Measurements from ENCODE around the gene CRYBB1. TPM values are rescaled to one million over a fixed set of nuclear protein-coding genes. Genes with fewer than 3 reads are reported as not detected.

Gene CRYBB1
- total and polyA plus RNA-seq, 2 donors (not counting 3 experiments of a cell fraction or from before 2014, with no cell fraction given), result not detected

DNA sequence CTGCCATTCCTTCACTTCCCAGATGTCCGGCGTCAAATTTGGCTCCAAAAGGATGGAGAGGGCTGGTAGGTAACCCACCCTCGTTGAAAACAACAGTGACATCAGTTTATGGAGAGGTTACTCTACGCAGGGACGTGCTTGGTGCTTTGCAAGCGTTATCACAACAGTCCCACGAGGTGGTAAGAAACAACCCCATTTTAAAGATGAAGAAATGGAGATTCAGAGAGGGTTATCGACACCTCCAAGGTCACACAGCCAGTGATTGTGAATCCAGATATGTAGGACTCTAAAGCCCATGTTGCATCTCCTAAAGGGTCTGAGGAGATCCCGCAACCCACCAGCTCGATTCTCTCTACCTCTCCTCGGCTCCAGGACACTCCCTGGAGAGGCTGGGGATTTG lies 40.3 kb upstream of the CRYBB1 start:
- Histone ChIP-seq H3K27me3 (ENCODE audit: control insufficient read depth in 2 of 2, insufficient read depth in 2 of 2, low read length in 2 of 2) (peaks cover 24 to 52% of the 10 kb centered on the region in 2 experiments), H3K9me1 (replicated peaks; ENCODE audit: control insufficient read depth, extremely low read depth, insufficient read depth, low read length) (no peaks in the 10 kb centered on the region), H3K4me1 (ENCODE audit: control insufficient read depth, extremely low read depth, insufficient read depth, low read length) (peaks cover 13% of the 10 kb centered on the region), H3K4me3 (replicated peaks in 1 of 3; ENCODE audit: insufficient read depth in 1 of 3, low read depth in 1 of 3, low read length in 3 of 3) (no peak overlapping the region), H4K20me1 (replicated peaks; ENCODE audit: control insufficient read depth, extremely low read depth, insufficient read depth, low read length) (no peaks in the 10 kb centered on the region), H3K9me3 (replicated peaks; ENCODE audit: control insufficient read depth, insufficient read depth, low read length) (no peaks in the 10 kb centered on the region), H3K9ac (replicated peaks; ENCODE audit: extremely low read depth, insufficient read depth, low read length) (no peak overlapping the region), H3K27ac (ENCODE audit: insufficient read depth, low read depth, low read length) (no peak overlapping the region), H3K79me2 (ENCODE audit: control insufficient read depth, insufficient read depth, low read length) (no peaks in the 10 kb centered on the region), H3K36me3 (ENCODE audit: control insufficient read depth in 2 of 2, extremely low read depth in 1 of 2, insufficient read depth in 2 of 2, low read length in 2 of 2) (no peaks in the 10 kb centered on the region), H3K4me2 (ENCODE audit: insufficient read depth, low read length) (peak overlapping the region; percentile 87), H2AFZ (ENCODE audit: low read depth, low read length) (peak overlapping the region; percentile 65)
- dilution Hi-C loops (cut with MboI; ENCODE audit: extremely low pct_ligation_motif_present, low sequenced_read_pairs) (no loop called here), intact Hi-C loops (cut with micrococcal nuclease) (no loop called here)
- FAIRE-seq, result no peak
- ChIA-PET CTCF (no interaction called here), POLR2A (no interaction called here)
- DNase-seq (ENCODE audit: low read depth, low spot score), result no peak
- BruUV-seq (replicated peaks), result no TSS peak
- TF ChIP-seq CTCF (IDR thresholded peaks at IDR 0.05; ENCODE audit: extremely low read depth in 1 of 2, insufficient read depth in 1 of 2, low read depth in 1 of 2, low read length in 2 of 2) (no peak), JUN (IDR thresholded peaks at IDR 0.05; ENCODE audit: borderline replicate concordance, insufficient read depth, insufficient read length, low read depth) (no peak), FOS (IDR thresholded peaks at IDR 0.05; ENCODE audit: borderline replicate concordance, insufficient read depth, low read length) (no peak), POLR2A (IDR thresholded peaks at IDR 0.05; ENCODE audit: low read depth, low read length) (no peak)

All from endothelial cell of umbilical vein (primary cell).